HG02885 (cell line): ENCODE data around the gene OR4F29.
"Not testable (repeated sequence)": the region's sequence is repeated elsewhere in the genome, so short reads cannot be mapped to it uniquely, and the experiment has no call there.

Source experiments
- ATAC-seq: cut with Tn5 transposase; IDR thresholded peaks from one replicate; pipeline ENCODE4 v1.9.1; 2021; ENCODE audit warnings: mild to moderate bottlenecking; ENCODE audit not compliant: unreplicated experiment, poor library complexity

The OR4F29 gene

GRCh38 chr1:451578-451977 lies at the start of gene OR4F29:
Gene OR4F29 (minus strand): TSS chr1:451678. CDS start chr1:451678, 0 bp downstream.
- not testable (repeated sequence) for ATAC-seq
